ENCODE measurements around the gene SEBOX.
A peak's percentile ranks its signal among the peaks of the same experiment; 100 is the strongest.

SEBOX gene

DNA sequence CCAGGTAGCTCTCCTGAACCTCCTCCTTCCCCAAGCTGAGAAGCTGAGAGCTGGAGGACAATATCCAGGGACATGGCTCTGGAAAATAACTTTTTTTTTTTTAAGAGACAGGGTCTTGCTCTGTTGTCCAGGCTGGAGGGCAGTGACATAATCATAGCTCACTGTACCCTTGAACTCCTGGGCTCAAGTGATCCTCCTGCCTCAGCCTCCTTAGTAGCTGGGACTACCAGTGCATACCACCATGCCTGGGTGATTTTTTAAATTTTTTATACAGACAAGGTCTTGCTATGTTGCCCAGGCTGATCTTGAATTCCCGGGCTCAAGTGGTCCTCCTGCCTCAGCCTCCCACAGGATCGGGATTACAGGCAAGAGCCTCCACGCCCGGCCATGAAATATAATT is 34.8 kb upstream of the SEBOX start:
- H3K4me3 Mint-ChIP-seq = no peak overlapping the region
- H3K9me3 Mint-ChIP-seq = no peaks in the 10 kb centered on the region
- no peaks in the 10 kb centered on the region for H3K27me3 Mint-ChIP-seq
- DNase-seq (ENCODE audit: low spot score in 2 of 2) (no peak), ATAC-seq (replicated peaks; ENCODE audit: extremely low read depth, poor library complexity, severe bottlenecking) (no peak)
- H3K36me3 Mint-ChIP-seq (ENCODE audit: insufficient read depth) = peaks cover 4% of the 10 kb centered on the region
- no peak overlapping the region for H3K27ac Mint-ChIP-seq (ENCODE audit: low read depth)
- H3K4me1 Mint-ChIP-seq = no peaks in the 10 kb centered on the region

DNA sequence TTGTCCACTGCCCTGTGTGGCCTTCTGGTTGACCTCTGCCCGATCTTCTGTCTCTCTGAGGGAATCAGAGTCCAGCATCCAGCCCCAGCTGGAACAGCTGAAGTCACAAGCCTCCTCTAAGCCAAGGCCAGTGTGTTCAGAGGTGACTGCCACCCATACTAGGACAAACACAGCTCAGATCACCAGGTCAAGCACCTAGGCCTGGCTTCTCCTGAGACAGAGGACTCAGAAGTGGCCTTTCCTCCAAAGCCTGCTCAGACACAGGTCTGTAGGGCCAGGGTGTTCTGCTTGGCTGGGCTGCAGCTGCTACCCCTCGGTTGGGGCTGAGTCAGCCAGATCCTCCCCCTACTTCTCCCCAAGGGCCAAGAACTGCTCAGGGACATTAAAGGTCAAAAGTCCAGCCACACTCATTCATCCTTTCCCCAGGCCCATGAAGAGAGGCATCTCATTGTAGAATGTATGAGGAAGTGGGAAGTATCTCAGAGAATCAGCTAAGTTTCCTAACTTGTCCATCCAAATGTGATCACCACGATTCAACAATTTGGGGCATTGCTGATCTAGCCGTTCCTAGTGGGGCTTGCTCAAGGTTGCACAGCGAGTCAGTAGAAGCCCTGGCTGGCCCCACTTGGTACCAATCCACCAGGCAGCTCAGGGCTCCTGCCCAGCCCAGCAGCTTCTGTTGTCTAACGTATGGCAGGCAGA is 33.4 kb upstream of the SEBOX start:
- Mint-ChIP-seq H3K36me3 (ENCODE audit: insufficient read depth) (peaks cover 8% of the 10 kb centered on the region), H3K9me3 (no peaks in the 10 kb centered on the region), H3K27ac (ENCODE audit: low read depth) (peak overlapping the region; percentile 45), H3K4me1 (no peaks in the 10 kb centered on the region), H3K4me3 (no peak overlapping the region), H3K27me3 (no peaks in the 10 kb centered on the region)
- no peak for ATAC-seq (replicated peaks; ENCODE audit: extremely low read depth, poor library complexity, severe bottlenecking)
- DNase-seq (ENCODE audit: low spot score in 2 of 2) = no peak

- Mint-ChIP-seq H3K4me1 (no peaks in the 10 kb centered on the region), H3K4me3 (no peak overlapping the region), H3K9me3 (no peaks in the 10 kb centered on the region), H3K27ac (ENCODE audit: low read depth) (peak overlapping the region; percentile 45), H3K36me3 (ENCODE audit: insufficient read depth) (peaks cover 10% of the 10 kb centered on the region), H3K27me3 (no peaks in the 10 kb centered on the region)
- DNase-seq (ENCODE audit: low spot score in 2 of 2) (no peak), ATAC-seq (replicated peaks; ENCODE audit: extremely low read depth, poor library complexity, severe bottlenecking) (no peak)
Observed at GRCh38 chr17:28397687-28398279, 32.8 kb upstream of the SEBOX start.

GRCh38 chr17:28397275-28397674 is 32.3 kb upstream of the SEBOX start:
- Mint-ChIP-seq H3K27ac (ENCODE audit: low read depth) (no peak overlapping the region), H3K36me3 (ENCODE audit: insufficient read depth) (peaks cover 12% of the 10 kb centered on the region), H3K4me1 (no peaks in the 10 kb centered on the region), H3K9me3 (no peaks in the 10 kb centered on the region), H3K27me3 (no peaks in the 10 kb centered on the region), H3K4me3 (no peak overlapping the region)
- DNase-seq (ENCODE audit: low spot score in 2 of 2) (no peak), ATAC-seq (replicated peaks; ENCODE audit: extremely low read depth, poor library complexity, severe bottlenecking) (no peak)

DNA sequence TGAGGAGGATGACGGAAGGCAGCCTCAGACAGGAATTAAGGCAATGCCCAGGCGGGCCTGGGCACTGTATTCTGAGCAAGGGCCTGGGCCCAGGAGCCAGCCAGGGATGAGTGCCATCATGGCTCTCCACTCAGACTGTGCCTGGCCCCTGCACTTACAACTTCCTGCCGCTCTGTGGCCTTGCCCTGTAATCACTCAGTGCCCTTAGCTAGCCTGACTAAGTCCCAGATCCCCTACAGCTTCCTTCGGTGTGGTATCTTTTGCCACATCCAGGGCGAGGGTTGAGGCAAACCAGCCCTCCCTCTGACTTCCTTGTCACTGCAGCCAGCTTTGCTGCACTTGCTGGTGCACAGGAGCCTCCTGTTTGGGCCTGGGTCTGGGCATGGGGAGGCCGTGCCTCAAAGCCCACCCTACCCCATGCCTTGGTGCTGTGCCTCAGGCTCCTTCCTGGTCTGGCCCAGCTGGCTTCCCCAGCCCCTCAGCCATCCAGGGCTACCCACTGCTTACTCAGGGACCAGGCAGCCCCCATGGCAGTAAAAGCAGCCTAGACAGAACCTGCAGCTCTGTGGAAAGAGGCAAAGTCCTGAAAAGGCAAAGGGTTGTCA is 31.7 kb upstream of the SEBOX start:
- ATAC-seq (replicated peaks; ENCODE audit: extremely low read depth, poor library complexity, severe bottlenecking) (no peak), DNase-seq (ENCODE audit: low spot score in 2 of 2) (no peak)
- H3K4me1 Mint-ChIP-seq = no peaks in the 10 kb centered on the region
- no peaks in the 10 kb centered on the region for H3K27me3 Mint-ChIP-seq
- no peak overlapping the region for H3K27ac Mint-ChIP-seq (ENCODE audit: low read depth)
- no peak overlapping the region for H3K4me3 Mint-ChIP-seq
- H3K36me3 Mint-ChIP-seq (ENCODE audit: insufficient read depth) = peaks cover 12% of the 10 kb centered on the region
- H3K9me3 Mint-ChIP-seq = no peaks in the 10 kb centered on the region

- Mint-ChIP-seq H3K27ac (ENCODE audit: low read depth) (no peak overlapping the region), H3K27me3 (no peaks in the 10 kb centered on the region), H3K36me3 (ENCODE audit: insufficient read depth) (peaks cover 18% of the 10 kb centered on the region), H3K9me3 (no peaks in the 10 kb centered on the region), H3K4me1 (no peaks in the 10 kb centered on the region), H3K4me3 (no peak overlapping the region)
- ATAC-seq (replicated peaks; ENCODE audit: extremely low read depth, poor library complexity, severe bottlenecking) = no peak
- DNase-seq (ENCODE audit: low spot score in 2 of 2) = no peak
Observed at GRCh38 chr17:28395968-28396367, 31.0 kb upstream of the SEBOX start.

GRCh38 chr17:28395426-28395825 is 30.4 kb upstream of the SEBOX start:
- ATAC-seq (replicated peaks; ENCODE audit: extremely low read depth, poor library complexity, severe bottlenecking) (no peak), DNase-seq (ENCODE audit: low spot score in 2 of 2) (no peak)
- Mint-ChIP-seq H3K4me1 (no peaks in the 10 kb centered on the region), H3K27ac (ENCODE audit: low read depth) (peak overlapping the region; percentile 17), H3K27me3 (no peaks in the 10 kb centered on the region), H3K4me3 (no peak overlapping the region), H3K36me3 (ENCODE audit: insufficient read depth) (peaks cover 23% of the 10 kb centered on the region), H3K9me3 (no peaks in the 10 kb centered on the region)

DNA sequence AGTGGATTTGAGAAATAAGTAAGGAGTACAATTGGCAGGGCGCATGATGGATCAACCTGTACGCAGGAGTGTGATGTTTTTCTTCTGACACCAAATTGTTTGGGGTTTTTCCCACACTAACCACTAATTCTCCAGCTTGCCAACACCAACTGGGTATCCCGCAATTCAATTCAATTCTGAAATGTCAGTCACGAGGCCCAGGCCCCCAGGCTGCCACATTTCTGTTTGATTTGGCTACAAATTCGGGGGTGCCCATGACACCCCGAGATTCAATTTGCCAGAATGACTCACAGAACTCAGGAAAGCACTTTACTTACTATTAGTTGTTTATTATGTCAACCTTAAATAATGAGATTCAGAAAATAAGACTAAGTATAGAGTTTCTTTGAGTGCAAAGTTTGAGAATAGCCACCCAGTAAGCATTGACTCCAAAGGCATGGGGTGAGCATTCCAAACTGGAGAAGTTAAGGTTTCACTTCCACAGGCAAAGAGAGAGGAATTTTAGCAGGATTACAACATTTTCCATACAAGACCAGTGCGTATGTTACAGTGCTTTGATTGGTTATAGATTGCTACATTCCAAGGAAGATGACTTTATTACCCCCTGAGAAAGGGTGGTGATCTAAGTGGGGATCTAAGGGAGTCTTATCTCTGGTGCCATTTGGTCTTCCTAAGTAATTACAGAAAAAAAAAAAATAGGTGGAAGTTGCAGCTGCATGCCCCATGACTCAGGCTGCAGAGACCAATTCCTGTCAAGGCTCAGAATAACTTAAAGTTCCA is 29.5 kb upstream of the SEBOX start:
- H3K4me3 Mint-ChIP-seq = no peak overlapping the region

DNA sequence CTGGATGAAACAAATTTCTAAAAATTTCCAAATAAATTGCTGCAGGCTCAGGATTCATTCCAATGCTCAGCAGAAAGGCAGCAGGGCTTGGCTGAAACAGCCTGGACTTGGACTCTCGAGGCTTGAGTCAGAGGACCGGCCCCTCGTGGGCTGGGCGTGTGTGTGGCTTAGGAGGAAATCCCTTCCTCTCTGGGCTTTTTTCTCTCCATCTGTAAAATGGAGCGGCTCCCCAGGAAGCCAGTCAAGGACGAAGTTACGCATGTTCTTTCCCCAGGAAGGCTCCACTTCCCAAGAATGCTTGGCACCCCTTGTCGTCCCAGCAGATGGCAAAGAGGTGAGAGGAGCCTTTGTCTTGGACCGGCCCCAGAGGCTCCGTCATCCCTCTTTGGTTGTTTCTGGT is 27.5 kb upstream of the SEBOX start:
- DNase-seq (ENCODE audit: low spot score in 2 of 2) = no peak
- H3K36me3 Mint-ChIP-seq (ENCODE audit: insufficient read depth) = peaks cover 39% of the 10 kb centered on the region

More for the DNA sequence above, 29.5 kb upstream of the SEBOX start:
- DNase-seq (ENCODE audit: low spot score in 2 of 2) (no peak), ATAC-seq (replicated peaks; ENCODE audit: extremely low read depth, poor library complexity, severe bottlenecking) (no peak)
- Mint-ChIP-seq H3K27ac (ENCODE audit: low read depth) (no peak overlapping the region), H3K4me1 (no peaks in the 10 kb centered on the region), H3K27me3 (no peaks in the 10 kb centered on the region), H3K9me3 (no peaks in the 10 kb centered on the region), H3K36me3 (ENCODE audit: insufficient read depth) (peaks cover 31% of the 10 kb centered on the region)

GRCh38 chr17:28391401-28391800 is 26.4 kb upstream of the SEBOX start:
- DNase-seq (ENCODE audit: low spot score in 2 of 2) (no peak), ATAC-seq (replicated peaks; ENCODE audit: extremely low read depth, poor library complexity, severe bottlenecking) (no peak)
- Mint-ChIP-seq H3K4me1 (peaks cover 6% of the 10 kb centered on the region), H3K36me3 (ENCODE audit: insufficient read depth) (peaks cover 37% of the 10 kb centered on the region), H3K27me3 (no peaks in the 10 kb centered on the region), H3K27ac (ENCODE audit: low read depth) (no peak overlapping the region), H3K4me3 (no peak overlapping the region), H3K9me3 (no peaks in the 10 kb centered on the region)

More for the DNA sequence above, 27.5 kb upstream of the SEBOX start:
- peaks cover 4% of the 10 kb centered on the region for H3K4me1 Mint-ChIP-seq
- no peaks in the 10 kb centered on the region for H3K9me3 Mint-ChIP-seq
- H3K27ac Mint-ChIP-seq (ENCODE audit: low read depth) = no peak overlapping the region
- no peak overlapping the region for H3K4me3 Mint-ChIP-seq
- H3K27me3 Mint-ChIP-seq = no peaks in the 10 kb centered on the region
- ATAC-seq (replicated peaks; ENCODE audit: extremely low read depth, poor library complexity, severe bottlenecking) = no peak

DNA sequence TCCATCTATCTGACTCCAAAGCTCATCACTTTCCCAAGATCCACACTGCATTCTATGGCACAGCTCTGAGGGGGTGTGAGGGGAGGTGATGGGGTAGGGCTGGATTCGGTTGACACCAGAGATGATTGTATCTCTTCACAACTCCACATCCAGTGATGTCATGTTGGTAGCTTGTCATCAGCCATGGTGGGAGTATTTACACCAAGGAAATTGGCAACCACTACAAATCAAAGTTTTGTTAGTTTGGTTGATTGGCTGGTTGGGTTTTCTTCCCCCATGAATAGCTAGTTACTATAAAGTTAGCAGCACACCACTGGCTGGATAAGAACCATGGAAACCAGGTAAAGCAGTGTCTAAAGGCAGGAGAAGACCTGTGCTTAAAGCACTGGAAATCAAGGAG is 26.0 kb upstream of the SEBOX start:
- Mint-ChIP-seq H3K27me3 (no peaks in the 10 kb centered on the region), H3K4me3 (no peak overlapping the region), H3K36me3 (ENCODE audit: insufficient read depth) (peaks cover 37% of the 10 kb centered on the region), H3K4me1 (peaks cover 6% of the 10 kb centered on the region), H3K27ac (ENCODE audit: low read depth) (no peak overlapping the region), H3K9me3 (no peaks in the 10 kb centered on the region)
- DNase-seq (ENCODE audit: low spot score in 2 of 2) (no peak), ATAC-seq (replicated peaks; ENCODE audit: extremely low read depth, poor library complexity, severe bottlenecking) (no peak)

DNA sequence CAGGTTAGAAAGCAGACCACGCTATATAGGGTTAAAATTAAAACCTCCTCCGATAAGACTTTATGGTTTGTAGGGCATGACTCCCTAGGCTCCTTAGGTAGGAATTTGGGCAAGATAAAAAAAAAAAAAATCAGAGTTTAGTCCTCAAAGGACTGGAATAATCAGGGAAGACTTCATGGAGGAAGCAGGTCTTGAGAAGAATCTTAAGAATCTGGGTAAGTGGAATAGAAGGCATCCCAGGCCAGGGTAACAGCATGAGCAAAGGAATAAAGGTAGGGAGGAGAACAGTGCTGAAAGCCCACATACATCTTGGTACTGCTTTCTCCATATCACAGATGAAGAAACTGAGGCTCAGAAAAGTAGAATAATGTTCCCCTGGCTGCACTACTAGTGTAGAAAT is 25.6 kb upstream of the SEBOX start:
- ATAC-seq (replicated peaks; ENCODE audit: extremely low read depth, poor library complexity, severe bottlenecking) (no peak), DNase-seq (ENCODE audit: low spot score in 2 of 2) (no peak)
- no peaks in the 10 kb centered on the region for H3K27me3 Mint-ChIP-seq
- no peak overlapping the region for H3K4me3 Mint-ChIP-seq
- H3K36me3 Mint-ChIP-seq (ENCODE audit: insufficient read depth) = peaks cover 35% of the 10 kb centered on the region
- H3K27ac Mint-ChIP-seq (ENCODE audit: low read depth) = no peak overlapping the region
- peaks cover 8% of the 10 kb centered on the region for H3K4me1 Mint-ChIP-seq
- H3K9me3 Mint-ChIP-seq = no peaks in the 10 kb centered on the region
